GM18498 (cell line): Measurements from ENCODE around the gene GNAT2.
"Not testable (repeated sequence)": the region's sequence is repeated elsewhere in the genome, so short reads cannot be mapped to it uniquely, and the experiment has no call there.

Experiments
- ATAC-seq: cut with Tn5 transposase; IDR thresholded peaks from one replicate; pipeline ENCODE4 v1.9.1; 2021; ENCODE audit warnings: mild to moderate bottlenecking, moderate library complexity; ENCODE audit not compliant: unreplicated experiment

The GNAT2 gene

GRCh38 chr1:109619576-109620400, at the start of gene GNAT2, which contains the start of gene AMPD2:
Gene GNAT2, minus strand, starts transcription at chr1:109619616. Its CDS starts 6,746 bp downstream, at chr1:109612870.
Gene AMPD2, plus strand, starts transcription at chr1:109619837. Its CDS starts 1,339 bp downstream, at chr1:109621176.
- ATAC-seq = peak; percentile 64

GRCh38 chr1:109668123-109668775, 48.8 kb upstream of the GNAT2 start:
- ATAC-seq = no peak

- peak; percentile 99 for ATAC-seq
Measured at GRCh38 chr1:109667452-109668122, 48.2 kb upstream of the GNAT2 start, which contains the start of gene GSTM2. Gene GSTM2, plus strand, starts transcription at chr1:109668057. Its CDS starts 59 bp downstream, at chr1:109668116.

GRCh38 chr1:109664671-109665070, 45.3 kb upstream of the GNAT2 start:
- ATAC-seq = no peak

- ATAC-seq = no peak
Measured at GRCh38 chr1:109661391-109661790, 42.0 kb upstream of the GNAT2 start.

GRCh38 chr1:109660691-109661026, 41.2 kb upstream of the GNAT2 start:
- not testable (repeated sequence) for ATAC-seq

DNA sequence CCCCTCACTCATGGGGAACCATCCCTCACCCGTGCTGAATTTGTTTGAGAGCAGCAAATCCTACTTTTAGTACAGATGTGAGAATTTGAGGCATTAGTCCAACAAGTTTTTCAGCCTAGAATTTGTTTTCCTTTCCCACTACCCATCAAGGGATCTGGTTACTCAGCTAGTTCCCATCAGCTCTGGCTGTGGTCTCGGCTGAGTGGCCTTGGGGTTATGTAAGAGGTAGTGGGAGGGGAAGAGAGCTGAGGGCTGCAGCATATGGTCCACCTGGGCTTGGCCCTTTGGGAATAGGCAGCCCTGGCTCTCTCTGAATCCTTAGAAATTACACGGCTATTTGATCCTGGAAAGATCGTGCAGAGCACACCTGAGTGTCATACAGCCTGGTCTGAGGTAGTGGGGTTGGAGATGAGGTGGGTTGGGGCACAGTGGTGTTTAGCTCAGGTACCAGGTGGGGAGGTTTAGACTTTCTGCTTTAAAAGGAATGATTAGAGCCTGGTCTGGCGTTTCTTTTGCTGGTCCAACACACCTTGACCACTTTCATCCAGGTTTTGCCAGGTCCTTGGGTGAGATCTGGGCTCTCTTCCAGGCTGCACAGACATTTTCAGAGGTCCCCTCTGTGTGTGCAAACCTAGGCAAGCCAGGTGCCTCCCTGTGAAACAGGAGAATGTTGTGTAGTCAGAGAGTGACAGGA, 40.7 kb upstream of the GNAT2 start:
- no peak for ATAC-seq

GRCh38 chr1:109659145-109659544, 39.7 kb upstream of the GNAT2 start:
- ATAC-seq = no peak

GRCh38 chr1:109658533-109659042, 39.2 kb upstream of the GNAT2 start:
- no peak for ATAC-seq

DNA sequence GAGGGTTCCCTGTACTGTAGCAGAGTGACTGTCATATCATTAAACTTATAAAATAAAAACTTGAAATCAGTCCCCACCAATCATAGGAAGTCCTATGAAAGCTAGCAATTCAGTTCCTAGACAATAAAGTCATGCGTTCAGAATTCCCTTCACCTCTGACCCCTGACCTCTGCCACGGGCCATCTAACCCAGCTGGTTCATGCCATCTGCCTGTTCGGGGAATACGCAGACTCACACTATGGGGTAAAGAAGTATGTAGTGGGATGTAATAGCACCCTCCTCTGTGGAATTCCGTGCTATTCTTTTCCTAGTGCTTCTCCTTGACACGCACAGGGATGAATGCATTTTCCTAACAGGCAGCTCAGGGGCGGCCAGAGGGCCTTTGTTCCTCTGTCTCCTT, 38.6 kb upstream of the GNAT2 start:
- no peak for ATAC-seq

DNA sequence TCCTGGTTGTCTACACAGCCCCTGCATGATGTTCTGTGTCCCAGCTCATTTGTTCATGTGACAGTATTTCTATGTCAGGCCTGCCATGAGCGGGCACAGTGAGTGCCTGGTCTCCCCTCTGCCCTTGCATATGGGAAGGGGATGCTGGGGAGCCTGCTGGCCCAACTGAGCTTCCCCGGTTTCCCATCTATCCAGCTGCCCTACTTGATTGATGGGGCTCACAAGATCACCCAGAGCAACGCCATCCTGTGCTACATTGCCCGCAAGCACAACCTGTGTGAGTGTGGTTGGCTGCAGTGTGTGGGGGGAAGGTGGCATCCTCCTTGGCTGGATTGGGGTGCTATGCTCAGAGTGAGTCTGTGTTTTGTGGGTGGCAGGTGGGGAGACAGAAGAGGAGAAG, 38.0 kb upstream of the GNAT2 start:
- no peak for ATAC-seq

- peak; percentile 97 for ATAC-seq
Measured at GRCh38 chr1:109655615-109656519, 36.5 kb upstream of the GNAT2 start, which contains the start of gene GSTM4. Gene GSTM4, plus strand, starts transcription at chr1:109656099. Its CDS starts 291 bp downstream, at chr1:109656390.

- no peak for ATAC-seq
Measured at GRCh38 chr1:109654519-109654918, 35.1 kb upstream of the GNAT2 start.

- ATAC-seq = no peak
Measured at GRCh38 chr1:109653306-109653705, 33.9 kb upstream of the GNAT2 start.

GRCh38 chr1:109652402-109652801, 33.0 kb upstream of the GNAT2 start:
- no peak for ATAC-seq

DNA sequence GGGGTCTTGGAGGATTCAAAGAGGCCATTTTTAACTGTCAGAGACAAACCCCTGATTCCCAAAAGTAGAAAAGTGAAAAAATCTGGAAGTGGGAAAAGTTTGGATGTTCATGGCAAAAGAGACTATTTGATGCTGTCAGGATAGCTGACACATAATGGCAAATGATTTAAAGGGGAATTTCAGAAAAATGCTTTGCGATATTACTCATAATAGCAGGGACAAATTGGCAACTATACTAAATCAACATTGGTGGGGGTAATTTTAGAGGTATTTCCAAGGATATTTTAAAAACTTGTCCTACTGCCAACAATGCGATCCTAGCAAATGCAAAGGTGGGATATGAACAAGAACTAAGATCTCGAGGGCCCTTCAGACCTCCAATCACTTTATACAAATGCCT, 31.2 kb upstream of the GNAT2 start:
- no peak for ATAC-seq

DNA sequence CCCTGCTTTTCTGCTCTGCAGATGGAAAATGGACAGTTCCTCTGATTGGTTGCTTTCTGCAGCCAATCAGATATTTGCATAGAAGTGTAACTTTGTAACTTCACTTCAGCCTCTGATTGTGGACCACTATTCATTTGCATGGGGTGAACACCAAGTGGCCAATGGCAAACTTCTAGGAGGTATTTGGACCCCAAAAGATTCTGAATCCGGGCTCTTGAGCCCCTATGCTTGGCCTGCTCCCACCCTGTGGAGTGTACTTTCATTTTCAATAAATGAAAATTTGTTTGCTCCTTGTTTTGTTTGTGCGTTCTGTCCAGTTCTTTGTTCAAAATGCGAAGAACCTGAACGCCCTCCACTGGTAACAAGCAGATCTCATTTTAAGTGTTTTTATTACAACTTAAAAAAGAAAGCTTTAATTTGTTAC, 30.1 kb upstream of the GNAT2 start:
- ATAC-seq = no peak

GRCh38 chr1:109644670-109645069, 25.3 kb upstream of the GNAT2 start:
- no peak for ATAC-seq

DNA sequence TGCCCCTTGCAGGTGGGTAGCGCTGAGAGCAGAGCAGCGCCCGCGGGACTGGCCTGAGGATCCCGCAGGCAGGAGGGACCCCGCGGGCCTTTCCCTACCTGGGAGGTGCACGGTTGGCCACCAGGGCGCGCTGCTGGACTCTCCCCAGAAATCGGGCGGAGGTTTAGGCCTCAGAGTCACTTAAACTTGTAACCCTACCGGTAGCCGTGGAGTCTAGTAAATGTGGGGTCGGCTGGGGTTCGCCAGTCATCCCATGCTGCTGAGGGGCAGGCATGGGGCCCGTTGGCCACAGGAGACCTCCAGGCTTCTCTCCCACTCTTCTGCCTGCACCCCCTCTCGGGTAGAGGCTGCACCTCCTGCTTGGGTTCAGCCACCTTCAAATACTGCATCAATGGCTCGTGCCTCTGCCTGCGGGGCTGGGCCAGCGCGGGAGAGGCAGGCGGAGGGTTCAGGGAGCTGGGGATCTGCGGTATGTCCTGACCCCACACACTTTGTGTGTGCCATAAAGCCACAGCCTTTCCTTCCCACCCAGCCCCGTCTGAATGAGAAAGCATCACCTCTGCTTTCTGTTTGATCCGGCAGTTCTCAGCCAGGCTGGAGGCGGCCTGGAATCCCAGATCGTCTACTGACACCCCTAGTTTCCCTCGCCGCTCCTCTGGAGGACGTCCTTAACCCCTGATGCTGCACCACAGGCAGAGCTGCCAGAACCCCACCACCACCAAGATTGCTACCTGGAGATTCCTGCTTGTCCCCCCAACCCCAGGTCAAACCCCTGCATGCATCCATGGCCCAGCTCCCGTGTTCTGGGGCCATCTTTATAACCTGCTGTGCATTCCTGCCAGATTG, 24.2 kb upstream of the GNAT2 start:
- ATAC-seq = peak; percentile 87
